Gastroesophageal sphincter (tissue), 4 donors: Measurements from ENCODE around the gene NHEJ1. TPM values are rescaled to one million over a fixed set of nuclear protein-coding genes. Genes with fewer than 3 reads are reported as not detected.
A peak's percentile ranks its signal among the peaks of the same experiment; 100 is the strongest.

ENCODE experiments used
- ATAC-seq: fragments of 150-250 bp; one replicate; pipeline ENCODE4 v1.9.1; 2016; ENCODE audit warnings: mild to moderate bottlenecking, moderate library complexity
- H3K27ac ChIP-seq, 4 donors: fragments of 200-600 bp; sonication (generic) in 3 of 4; 1 replicate in 3 of 4; 2 replicates in 1 of 4; pipeline ENCODE4 v1.5.1; 2016 to 2019
- H3K27me3 ChIP-seq: fragments of 200-600 bp; sonication (generic); one replicate; pipeline ENCODE4 v1.5.1; 2019
- H3K36me3 ChIP-seq, 2 donors: fragments of 200-600 bp; sonication (generic); one replicate each; pipeline ENCODE4 v1.5.1; 2019; ENCODE audit warnings: control low read depth in 1 of 2
- H3K4me1 ChIP-seq, 3 donors: fragments of 200-600 bp; sonication (generic); 1 replicate in 2 of 3; 2 replicates in 1 of 3; pipeline ENCODE4 v1.5.1; 2016 to 2019; ENCODE audit warnings: control low read depth in 2 of 3
- H3K4me3 ChIP-seq, 2 donors: fragments of 200-600 bp; sonication (generic); one replicate each; pipeline ENCODE4 v1.5.1; 2019; ENCODE audit warnings: mild to moderate bottlenecking in 1 of 2, moderate library complexity in 1 of 2
- H3K9me3 ChIP-seq, 3 donors: fragments of 200-600 bp; sonication (generic); one replicate each; pipeline ENCODE4 v1.5.1; 2017 to 2019; ENCODE audit warnings: control low read depth in 2 of 3
- CTCF ChIP-seq, 4 experiments: fragments of 200-600 bp in 2 of 4; fragments of 450-650 bp in 2 of 4; sonication (generic) in 1 of 4; IDR thresholded peaks; one replicate each; pipeline ENCODE4 v1.5.1; 2017 to 2019; ENCODE audit warnings: antibody characterized with exemption in 4 of 4, mild to moderate bottlenecking in 2 of 4, moderate library complexity in 2 of 4
- EP300 ChIP-seq: sonication (generic); formaldehyde crosslinking; IDR thresholded peaks from one replicate; pipeline ENCODE4 v1.6.1; 2017; ENCODE audit warnings: antibody characterized with exemption, mild to moderate bottlenecking
- POLR2A ChIP-seq, 2 donors: fragments of 450-650 bp; IDR thresholded peaks; one replicate each; pipeline ENCODE4 v1.6.1; 2017; ENCODE audit warnings: antibody characterized with exemption in 2 of 2, mild to moderate bottlenecking in 2 of 2, moderate library complexity in 1 of 2
- POLR2AphosphoS5 ChIP-seq: sonication (generic); formaldehyde crosslinking; IDR thresholded peaks from one replicate; pipeline ENCODE4 v1.6.1; 2017; ENCODE audit warnings: antibody characterized with exemption
- WGBS, 2 donors: methylation state at CpG; one replicate each; pipeline ENCODE4 v1.1.5; 2018; ENCODE audit warnings: low coverage in 1 of 2; 5-methylcytosine and 5-hydroxymethylcytosine counted together
- total RNA-seq, 4 donors: library from RNA; depleted of rRNA; stranded (reverse); fragments of >200 nt; gene quantifications; one replicate each; pipeline ENCODE4 v1.1.0, GENCODE V29; 2016

Gene NHEJ1
- total RNA-seq, 4 donors from 2014 or later: 12.8 to 25.5 (median 17.4) TPM

GRCh38 chr2:219031005-219031738 lies 129.4 kb downstream of the NHEJ1 start:
- Histone ChIP-seq H3K36me3 (no peaks in the 10 kb centered on the region), H3K9me3 (no peaks in the 10 kb centered on the region), H3K4me3 (no peak overlapping the region), H3K27me3 (peaks cover 68% of the 10 kb centered on the region), H3K4me1 (no peaks in the 10 kb centered on the region), H3K27ac (no peak overlapping the region)
- ATAC-seq: no peak
- TF ChIP-seq POLR2AphosphoS5: no peak
- no peak for TF ChIP-seq CTCF (IDR thresholded peaks at IDR 0.05)
- no peak for TF ChIP-seq POLR2A (IDR thresholded peaks at IDR 0.05)
- no peak for TF ChIP-seq EP300
- WGBS, 2 donors: 73 to 82% methylated on average over 4 to 6 of the region's 21 CpGs

- no peaks in the 10 kb centered on the region for H3K4me1 ChIP-seq
- TF ChIP-seq POLR2A (IDR thresholded peaks at IDR 0.05) (no peak), EP300 (no peak), CTCF (IDR thresholded peaks at IDR 0.05) (no peak), POLR2AphosphoS5 (no peak)
- H3K27me3 ChIP-seq: peaks cover 62% of the 10 kb centered on the region
- WGBS, 2 donors: 100% methylated on average over 1 of the region's 16 CpGs; no CpG with 5 or more reads in 1 of the 2 donors
- no peaks in the 10 kb centered on the region for H3K9me3 ChIP-seq
- H3K4me3 ChIP-seq: no peak overlapping the region
- no peaks in the 10 kb centered on the region for H3K36me3 ChIP-seq
- no peak overlapping the region for H3K27ac ChIP-seq
- ATAC-seq: no peak
Measured at GRCh38 chr2:219030177-219030940, 130.3 kb downstream of the NHEJ1 start.

GRCh38 chr2:219029829-219030165 lies 130.8 kb downstream of the NHEJ1 start:
- Histone ChIP-seq H3K4me3 (no peak overlapping the region), H3K36me3 (no peaks in the 10 kb centered on the region), H3K9me3 (no peaks in the 10 kb centered on the region), H3K4me1 (no peaks in the 10 kb centered on the region), H3K27ac (no peak overlapping the region), H3K27me3 (peaks cover 62% of the 10 kb centered on the region)
- WGBS, 2 donors: no CpG with 5 or more reads among the region's 9 CpGs
- TF ChIP-seq CTCF (IDR thresholded peaks at IDR 0.05) (peak in 3 of 4 experiments; percentile 87 to 97 (median 91)), POLR2A (IDR thresholded peaks at IDR 0.05) (no peak)
- ATAC-seq: peak; percentile 78

GRCh38 chr2:219028996-219029828 lies 131.4 kb downstream of the NHEJ1 start:
- no peak overlapping the region for H3K27ac ChIP-seq
- TF ChIP-seq EP300: no peak
- no peak for TF ChIP-seq CTCF (IDR thresholded peaks at IDR 0.05)
- TF ChIP-seq POLR2A (IDR thresholded peaks at IDR 0.05): no peak
- no peak for TF ChIP-seq POLR2AphosphoS5
- no peaks in the 10 kb centered on the region for H3K36me3 ChIP-seq
- H3K9me3 ChIP-seq: no peaks in the 10 kb centered on the region
- peak; percentile 20 for ATAC-seq
- no peaks in the 10 kb centered on the region for H3K4me1 ChIP-seq
- 71% methylated on average over 3 of the region's 13 CpGs; no CpG with 5 or more reads in 1 of the 2 donors for WGBS, 2 donors
- no peak overlapping the region for H3K4me3 ChIP-seq
- peaks cover 62% of the 10 kb centered on the region for H3K27me3 ChIP-seq
